ENCODE data around the gene ARHGAP28. TPM values are rescaled to one million over a fixed set of nuclear protein-coding genes. Genes with fewer than 3 reads are reported as not detected.

Gene ARHGAP28
- 9.8 and 10.3 TPM in 2 replicates for polyA plus RNA-seq
- polyA minus RNA-seq, result 28.7 and 32.3 TPM in 2 replicates

GRCh38 chr18:6729247-6730091, at the start of gene ARHGAP28:
ARHGAP28 (plus strand) TSS chr18:6729716; CDS start chr18:6729822, 106 bp downstream.
- peaks cover 4% of the 10 kb centered on the region for H3K79me2 ChIP-seq (replicated peaks; ENCODE audit: insufficient read depth, low read length)
- peak within 1 kb of the TSS; percentile 73 for H3K9ac ChIP-seq (ENCODE audit: low read length)
- H3K36me3 ChIP-seq (ENCODE audit: insufficient read depth, low read length), result no peaks in the 10 kb centered on the region
- peak within 1 kb of the TSS; percentile 68 for H3K4me2 ChIP-seq (ENCODE audit: low read length)
- peak within 1 kb of the TSS; percentile 87 for H3K27ac ChIP-seq (ENCODE audit: low read length)
- H2AFZ ChIP-seq (ENCODE audit: low read depth, low read length), result peak within 1 kb of the TSS; percentile 53
- peak within 1 kb of the TSS; percentile 71 for H3K4me3 ChIP-seq (ENCODE audit: low read length)
- H3K9me3 ChIP-seq (ENCODE audit: low read length), result no peaks in the 10 kb centered on the region
- H4K20me1 ChIP-seq (ENCODE audit: insufficient read depth), result no peaks in the 10 kb centered on the region
- TF ChIP-seq REST (IDR thresholded peaks at IDR 0.05; ENCODE audit: borderline replicate concordance) (peak; percentile 88), RAD21 (conservative IDR thresholded peaks at IDR 0.05) (peak; percentile 51), EP300 (conservative IDR thresholded peaks at IDR 0.05; ENCODE audit: poor library complexity, severe bottlenecking) (peak; percentile 65), MXI1 (conservative IDR thresholded peaks at IDR 0.05; ENCODE audit: poor library complexity, severe bottlenecking) (peak; percentile 81), EZH2 (IDR thresholded peaks at IDR 0.05; ENCODE audit: borderline replicate concordance, insufficient read depth, low read length, poor library complexity, severe bottlenecking) (no peak), CTCF (IDR thresholded peaks at IDR 0.05; ENCODE audit: poor library complexity, severe bottlenecking) (peak; percentile 81), SMC3 (conservative IDR thresholded peaks at IDR 0.05; ENCODE audit: poor library complexity) (peak; percentile 17), POLR2AphosphoS5 (IDR thresholded peaks at IDR 0.05) (no peak), TAF1 (IDR thresholded peaks at IDR 0.05; ENCODE audit: low read depth) (no peak)
- peaks cover 4% of the 10 kb centered on the region for H3F3A ChIP-seq (ENCODE audit: insufficient read depth, low read length, poor library complexity, severe bottlenecking)
- H3K27me3 ChIP-seq (ENCODE audit: insufficient read depth, low read depth, low read length), result no peaks in the 10 kb centered on the region
- H3K9me2 ChIP-seq (ENCODE audit: insufficient read depth, low read length), result no peaks in the 10 kb centered on the region

GRCh38 chr18:6681331-6681875, 48.1 kb upstream of the ARHGAP28 start:
- Histone ChIP-seq H3K36me3 (ENCODE audit: insufficient read depth, low read length) (no peaks in the 10 kb centered on the region), H3K79me2 (replicated peaks; ENCODE audit: insufficient read depth, low read length) (no peaks in the 10 kb centered on the region), H3K9me2 (ENCODE audit: insufficient read depth, low read length) (no peaks in the 10 kb centered on the region), H3K27ac (ENCODE audit: low read length) (no peak overlapping the region), H3K4me2 (ENCODE audit: low read length) (no peak overlapping the region), H3K4me3 (ENCODE audit: low read length) (no peak overlapping the region), H3K27me3 (ENCODE audit: insufficient read depth, low read depth, low read length) (no peaks in the 10 kb centered on the region), H4K20me1 (ENCODE audit: insufficient read depth) (no peaks in the 10 kb centered on the region), H3F3A (ENCODE audit: insufficient read depth, low read length, poor library complexity, severe bottlenecking) (no peaks in the 10 kb centered on the region), H3K9me3 (ENCODE audit: low read length) (no peaks in the 10 kb centered on the region), H3K9ac (ENCODE audit: low read length) (no peak overlapping the region), H2AFZ (ENCODE audit: low read depth, low read length) (no peak overlapping the region)
- no peak for TF ChIP-seq EZH2 (IDR thresholded peaks at IDR 0.05; ENCODE audit: borderline replicate concordance, insufficient read depth, low read length, poor library complexity, severe bottlenecking)
- no peak for TF ChIP-seq REST (IDR thresholded peaks at IDR 0.05; ENCODE audit: borderline replicate concordance)
- TF ChIP-seq SMC3 (conservative IDR thresholded peaks at IDR 0.05; ENCODE audit: poor library complexity), result no peak
- peak; percentile 92 for TF ChIP-seq EP300 (conservative IDR thresholded peaks at IDR 0.05; ENCODE audit: poor library complexity, severe bottlenecking)
- TF ChIP-seq TAF1 (IDR thresholded peaks at IDR 0.05; ENCODE audit: low read depth), result no peak
- peak; percentile 84 for TF ChIP-seq POLR2AphosphoS5 (IDR thresholded peaks at IDR 0.05)
- TF ChIP-seq RAD21 (conservative IDR thresholded peaks at IDR 0.05), result no peak

Data from neural cell (in vitro differentiated cells).